Naive thymus-derived CD8-positive, alpha-beta T cell (primary cell): ENCODE measurements around the gene GNG7. TPM values are rescaled to one million over a fixed set of nuclear protein-coding genes. Genes with fewer than 3 reads are reported as not detected.
"Not testable (repeated sequence)": the region's sequence is repeated elsewhere in the genome, so short reads cannot be mapped to it uniquely, and the experiment has no call there.

Experiments used
- ATAC-seq, 2 donors: fragments of 150-1000 bp; cut with Tn5 transposase in 1 of 2; sonication (Bioruptor Pico), chemical (Tn5 transposase) in 1 of 2; 1 replicate in 1 of 2; 2 replicates in 1 of 2; pipeline ENCODE4 v1.10.0; 2021; ENCODE audit warnings: mild to moderate bottlenecking in 2 of 2, moderate library complexity in 2 of 2
- POLR2A ChIA-PET: fragments of 350-600 bp; sonication (Branson Sonifier 250); formaldehyde crosslinking; loops from one replicate; lab custom pipeline; 2021; ENCODE audit warnings: antibody characterized with exemption; lab: Charles Lee
- DNase-seq, 10 donors: peaks; one replicate each; pipeline versions ENCODE4 v3.0.0 to v3.0.0-alpha.2; 2020 to 2022
- H3K27ac Mint-ChIP-seq, 10 donors: one replicate each; pipeline ENCODE4 v1.8.0; 2020 to 2022; ENCODE audit warnings: mild to moderate bottlenecking in 10 of 10, mixed read lengths in 10 of 10, moderate library complexity in 4 of 10, inconsistent platforms in 1 of 10
- H3K27me3 Mint-ChIP-seq, 5 donors: one replicate each; pipeline ENCODE4 v1.8.0; 2021 to 2022; ENCODE audit warnings: mixed read lengths in 5 of 5
- H3K36me3 Mint-ChIP-seq, 3 donors: one replicate each; pipeline ENCODE4 v1.8.0; 2020 to 2022; ENCODE audit warnings: mixed read lengths in 3 of 3, mild to moderate bottlenecking in 2 of 3, inconsistent platforms in 1 of 3
- H3K4me1 Mint-ChIP-seq, 4 donors: one replicate each; pipeline ENCODE4 v1.8.0; 2021 to 2022; ENCODE audit warnings: mixed read lengths in 4 of 4
- H3K4me3 Mint-ChIP-seq, 10 donors: one replicate each; pipeline ENCODE4 v1.8.0; 2020 to 2022; ENCODE audit warnings: mild to moderate bottlenecking in 10 of 10, mixed read lengths in 10 of 10, moderate library complexity in 6 of 10, inconsistent platforms in 1 of 10
- H3K9me3 Mint-ChIP-seq, 9 donors: one replicate each; pipeline ENCODE4 v1.8.0; 2020 to 2022; ENCODE audit warnings: mixed read lengths in 9 of 9, mild to moderate bottlenecking in 3 of 9, inconsistent platforms in 1 of 9, moderate library complexity in 1 of 9
- polyA plus RNA-seq, 3 donors: library from polyadenylated mRNA; unstranded; fragments of 300-500 nt; fragmentation: Illumina TruSeq; gene quantifications; one replicate each; pipeline ENCODE4 v1.2.3, GENCODE V29; 2021
- total RNA-seq, 8 experiments: library from RNA in 2 of 8; stranded (reverse) in 2 of 8; gene quantifications; one replicate each; pipeline ENCODE4 v1.2.3 and lab custom pipeline; 2021 to 2026

Gene GNG7
- total and polyA plus RNA-seq, 5 experiments from 2014 or later, result 1.8 to 8.5 (median 4.2) TPM

- POLR2A ChIA-PET, result interaction anchor here (0.6 to 8.4 kb wide), 8 partner anchors 9 to 753 kb away, joined by 3 to 90 read pairs (median 4); partner anchors contain the start of genes GADD45B and LMNB2
- Mint-ChIP-seq H3K27me3 (no peaks in the 10 kb centered on the region), H3K4me1 (peaks cover 13 to 73% (median 49%) of the 10 kb centered on the region in 4 donors), H3K4me3 (peak overlapping the region in 9 of 10 donors; percentile 39 to 71 (median 60)), H3K36me3 (peaks cover 0 to 9% (median 0%) of the 10 kb centered on the region in 3 donors), H3K9me3 (peaks cover 0 to 14% (median 0%) of the 10 kb centered on the region in 9 donors), H3K27ac (peak overlapping the region; percentile 77 to 96 (median 92))
- ATAC-seq (peak; percentile 75 to 95), DNase-seq (peak in 5 of 10 donors; percentile 30 to 66 (median 51))
Observed at GRCh38 chr19:2629491-2630351, 72.8 kb downstream of the GNG7 start.

GRCh38 chr19:2628597-2628996, 73.9 kb downstream of the GNG7 start:
- DNase-seq, result no peak
- Mint-ChIP-seq H3K27me3 (no peaks in the 10 kb centered on the region), H3K9me3 (peaks cover 0 to 14% (median 0%) of the 10 kb centered on the region in 9 donors), H3K4me1 (peaks cover 15 to 75% (median 50%) of the 10 kb centered on the region in 4 donors), H3K36me3 (peaks cover 0 to 9% (median 0%) of the 10 kb centered on the region in 3 donors), H3K27ac (peak overlapping the region; percentile 56 to 93 (median 82)), H3K4me3 (peak overlapping the region in 1 of 10 donors; percentile 52)
- POLR2A ChIA-PET, result interaction anchor here (7.2 kb wide), 1 partner anchor 152 kb away, joined by 72 read pairs; the partner anchor contains the start of gene GADD45B
- ATAC-seq, result no peak

DNA sequence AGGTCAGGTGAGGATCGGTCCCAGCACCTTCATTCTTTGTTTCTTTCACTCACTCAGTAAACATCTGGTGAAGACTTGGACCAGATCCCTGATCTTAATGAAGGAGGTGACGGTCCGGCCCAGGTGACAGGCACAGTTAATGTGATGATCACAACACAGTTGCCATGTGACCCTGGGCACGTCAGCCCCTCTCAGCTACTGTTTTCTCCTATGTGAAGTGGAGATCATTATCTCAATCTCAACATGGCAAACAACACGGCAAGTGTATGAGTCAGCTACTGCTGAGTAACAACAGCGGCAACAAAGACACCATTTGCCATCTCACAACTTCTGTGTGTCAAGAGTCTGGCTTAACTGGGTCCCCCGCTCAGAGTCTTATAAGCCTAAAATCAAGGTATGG, 74.6 kb downstream of the GNG7 start:
- ATAC-seq (peak in 1 of 2 donors; percentile 3), DNase-seq (peak in 1 of 10 donors; percentile 58)
- H3K27ac Mint-ChIP-seq, result peak overlapping the region; percentile 52 to 90 (median 82)
- H3K27me3 Mint-ChIP-seq, result no peaks in the 10 kb centered on the region
- H3K4me3 Mint-ChIP-seq, result peak overlapping the region in 3 of 10 donors; percentile 24 to 73 (median 27)
- peaks cover 15 to 82% (median 51%) of the 10 kb centered on the region in 4 donors for H3K4me1 Mint-ChIP-seq
- POLR2A ChIA-PET, result interaction anchor here (1.5 to 7.2 kb wide), 2 partner anchors 9 to 151 kb away, joined by 6 to 72 read pairs; partner anchors contain the start of gene GADD45B
- peaks cover 0 to 9% (median 0%) of the 10 kb centered on the region in 3 donors for H3K36me3 Mint-ChIP-seq
- peaks cover 0 to 14% (median 0%) of the 10 kb centered on the region in 9 donors for H3K9me3 Mint-ChIP-seq

DNA sequence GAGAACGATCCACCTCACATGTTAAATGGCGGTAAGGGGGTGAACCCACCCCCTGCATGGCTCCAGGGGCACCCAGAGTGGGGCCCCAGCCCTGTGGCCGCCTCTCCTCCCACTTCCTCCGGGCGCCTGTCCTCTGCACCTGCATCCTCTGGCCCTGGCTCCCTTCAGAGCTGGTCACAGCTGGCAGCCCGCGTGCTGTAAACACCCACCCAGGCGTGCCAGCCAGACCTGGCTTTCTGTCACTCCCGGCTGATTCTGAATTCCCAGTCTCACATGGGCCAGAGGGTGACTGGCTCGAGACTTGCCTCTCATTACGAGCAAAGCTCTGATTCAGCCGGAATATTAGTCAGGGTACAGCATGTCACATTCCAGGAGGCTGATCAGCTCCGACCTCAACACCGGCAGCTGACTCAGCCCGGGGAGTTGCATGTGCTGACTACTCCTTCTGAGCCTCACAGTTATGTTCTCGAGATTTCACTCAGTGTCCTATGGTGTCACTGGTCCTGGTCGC, 75.1 kb downstream of the GNG7 start:
- POLR2A ChIA-PET, result interaction anchor here (1.5 to 7.2 kb wide), 2 partner anchors 9 to 150 kb away, joined by 6 to 72 read pairs; partner anchors contain the start of gene GADD45B
- H3K4me1 Mint-ChIP-seq, result peaks cover 15 to 83% (median 51%) of the 10 kb centered on the region in 4 donors
- no peaks in the 10 kb centered on the region for H3K27me3 Mint-ChIP-seq
- peak overlapping the region; percentile 56 to 89 (median 82) for H3K27ac Mint-ChIP-seq
- H3K36me3 Mint-ChIP-seq, result peaks cover 0 to 9% (median 0%) of the 10 kb centered on the region in 3 donors
- ATAC-seq, result peak in 1 of 2 donors; percentile 24
- H3K4me3 Mint-ChIP-seq, result peak overlapping the region in 2 of 10 donors; percentile 24 to 73
- H3K9me3 Mint-ChIP-seq, result peaks cover 0 to 14% (median 0%) of the 10 kb centered on the region in 9 donors
- DNase-seq, result peak in 2 of 10 donors; percentile 34 to 60

- peaks cover 17 to 86% (median 59%) of the 10 kb centered on the region in 4 donors for H3K4me1 Mint-ChIP-seq
- POLR2A ChIA-PET, result interaction anchor here (0.6 to 1.0 kb wide), 2 partner anchors 149 to 165 kb away, joined by 3 read pairs; partner anchors contain the start of gene GADD45B
- H3K27me3 Mint-ChIP-seq, result no peaks in the 10 kb centered on the region
- peak overlapping the region in 1 of 10 donors; percentile 42 for H3K4me3 Mint-ChIP-seq
- peaks cover 0 to 4% (median 0%) of the 10 kb centered on the region in 3 donors for H3K36me3 Mint-ChIP-seq
- peaks cover 0 to 14% (median 0%) of the 10 kb centered on the region in 9 donors for H3K9me3 Mint-ChIP-seq
- no peak for DNase-seq
- H3K27ac Mint-ChIP-seq, result peak overlapping the region in 8 of 10 donors; percentile 13 to 85 (median 48)
- no peak for ATAC-seq
Observed at GRCh38 chr19:2625434-2625833, 77.1 kb downstream of the GNG7 start.

DNA sequence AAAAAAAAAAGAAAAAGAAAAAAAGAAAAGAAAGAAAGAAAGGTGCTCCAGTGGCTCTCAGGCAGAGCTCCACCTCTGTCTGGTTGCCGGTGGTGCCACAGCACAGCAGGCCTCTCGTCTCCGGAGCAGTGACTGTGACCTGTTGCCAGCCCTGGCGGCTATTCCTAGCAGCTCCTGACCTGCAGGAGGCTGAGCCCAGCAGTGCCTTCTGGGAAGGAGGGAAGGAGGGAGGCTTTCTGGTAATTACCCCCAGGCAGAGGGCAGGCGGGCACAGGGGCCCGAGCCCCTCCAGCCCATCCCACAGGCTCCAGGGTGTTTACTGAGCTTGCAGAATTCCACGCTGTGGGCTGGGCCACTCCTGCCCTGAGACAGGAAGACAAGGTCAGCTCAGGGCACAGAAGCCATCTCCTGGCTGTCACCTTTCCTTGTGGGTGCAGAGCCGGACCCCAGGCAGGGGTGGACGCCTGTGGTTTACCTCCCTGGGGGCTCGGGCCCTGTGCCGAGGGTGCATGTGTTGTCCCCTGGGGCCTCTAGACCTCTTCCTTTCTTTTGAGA, 77.9 kb downstream of the GNG7 start:
- POLR2A ChIA-PET, result interaction anchor here (0.5 to 1.0 kb wide), 8 partner anchors 12 to 714 kb away, joined by 3 to 4 read pairs (median 3); partner anchors contain the start of gene GADD45B

GRCh38 chr19:2623798-2624197, 78.7 kb downstream of the GNG7 start:
- peak overlapping the region in 9 of 10 donors; percentile 49 to 88 (median 77) for H3K27ac Mint-ChIP-seq
- no peak for ATAC-seq
- H3K27me3 Mint-ChIP-seq, result no peaks in the 10 kb centered on the region
- H3K36me3 Mint-ChIP-seq, result no peaks in the 10 kb centered on the region
- peaks cover 0 to 5% (median 0%) of the 10 kb centered on the region in 9 donors for H3K9me3 Mint-ChIP-seq
- POLR2A ChIA-PET, result interaction anchor here (0.6 to 0.7 kb wide), 3 partner anchors 13 to 715 kb away, joined by 3 read pairs; no protein-coding TSS in a partner anchor
- DNase-seq, result no peak
- H3K4me3 Mint-ChIP-seq, result peak overlapping the region in 2 of 10 donors; percentile 35 to 60
- H3K4me1 Mint-ChIP-seq, result peaks cover 18 to 85% (median 59%) of the 10 kb centered on the region in 4 donors

More for the DNA sequence above, 77.9 kb downstream of the GNG7 start:
- DNase-seq, result no peak
- peaks cover 0 to 13% (median 0%) of the 10 kb centered on the region in 9 donors for H3K9me3 Mint-ChIP-seq
- peak overlapping the region in 2 of 10 donors; percentile 60 to 80 for H3K27ac Mint-ChIP-seq
- no peak for ATAC-seq
- peaks cover 18 to 85% (median 59%) of the 10 kb centered on the region in 4 donors for H3K4me1 Mint-ChIP-seq
- peak overlapping the region in 1 of 10 donors; percentile 36 for H3K4me3 Mint-ChIP-seq
- peaks cover 0 to 3% (median 0%) of the 10 kb centered on the region in 3 donors for H3K36me3 Mint-ChIP-seq
- no peaks in the 10 kb centered on the region for H3K27me3 Mint-ChIP-seq

GRCh38 chr19:2622371-2622961, 80.0 kb downstream of the GNG7 start:
- peak overlapping the region; percentile 18 to 88 (median 78) for H3K4me3 Mint-ChIP-seq
- ATAC-seq, H3K9me3 Mint-ChIP-seq, H3K36me3 Mint-ChIP-seq, H3K27me3 Mint-ChIP-seq: not testable (repeated sequence)
- H3K27ac Mint-ChIP-seq, result peak overlapping the region; percentile 74 to 98 (median 96)
- POLR2A ChIA-PET, result interaction anchor here (0.7 to 14.1 kb wide), 9 partner anchors 9 to 717 kb away, joined by 3 to 346 read pairs (median 6); partner anchors contain the start of genes GADD45B and TIMM13
- peak in 9 of 10 donors; percentile 45 to 85 (median 69) for DNase-seq
- H3K4me1 Mint-ChIP-seq, result peaks cover 23 to 85% (median 60%) of the 10 kb centered on the region in 4 donors

DNA sequence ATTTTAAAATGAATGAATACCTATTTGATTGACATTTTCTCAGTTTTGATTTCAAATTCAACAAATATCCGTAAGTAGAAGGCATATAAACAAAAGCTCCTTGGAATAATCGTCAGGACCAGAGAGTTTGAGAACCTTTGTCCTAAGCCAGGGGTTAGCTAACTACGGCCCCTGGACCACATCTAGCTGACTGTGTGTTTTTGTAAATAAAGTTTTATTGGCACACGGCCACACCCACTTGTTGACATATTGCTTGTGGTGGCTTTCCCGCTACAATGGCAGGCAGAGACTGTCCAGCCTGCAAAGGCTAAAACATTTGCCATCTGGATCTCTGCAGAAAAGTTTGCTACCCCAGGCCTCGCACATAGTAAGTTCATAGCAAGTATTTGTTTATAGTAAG, 83.4 kb downstream of the GNG7 start:
- Mint-ChIP-seq H3K4me1 (peaks cover 26 to 80% (median 64%) of the 10 kb centered on the region in 4 donors), H3K9me3 (peaks cover 0 to 2% (median 0%) of the 10 kb centered on the region in 9 donors)
- POLR2A ChIA-PET, result interaction anchor here (0.7 to 14.1 kb wide), 8 partner anchors 8 to 348 kb away, joined by 3 to 346 read pairs (median 4); partner anchors contain the start of genes GADD45B and LMNB2

GRCh38 chr19:2618611-2619010, 83.9 kb downstream of the GNG7 start:
- peak; percentile 48 to 80 (median 62) for DNase-seq
- ATAC-seq, result peak; percentile 37 to 46
- Mint-ChIP-seq H3K27me3 (no peaks in the 10 kb centered on the region), H3K36me3 (no peaks in the 10 kb centered on the region), H3K4me1 (peaks cover 26 to 80% (median 68%) of the 10 kb centered on the region in 4 donors), H3K27ac (peak overlapping the region; percentile 88 to 98 (median 95)), H3K9me3 (peaks cover 0 to 2% (median 0%) of the 10 kb centered on the region in 9 donors), H3K4me3 (peak overlapping the region; percentile 64 to 86 (median 79))
- POLR2A ChIA-PET, result interaction anchor here (0.5 to 14.1 kb wide), 10 partner anchors 9 to 348 kb away, joined by 3 to 346 read pairs (median 4); partner anchors contain the start of genes GADD45B and LMNB2

More for the DNA sequence above, 83.4 kb downstream of the GNG7 start:
- ATAC-seq (no peak), DNase-seq (no peak)
- Mint-ChIP-seq H3K36me3 (no peaks in the 10 kb centered on the region), H3K4me3 (peak overlapping the region; percentile 64 to 86 (median 79)), H3K27ac (peak overlapping the region; percentile 88 to 98 (median 95)), H3K27me3 (no peaks in the 10 kb centered on the region)
